ENCODE results near the gene FBLN1.
A peak's percentile ranks its signal among the peaks of the same experiment; 100 is the strongest.

Gene FBLN1

GRCh38 chr22:45629469-45630089, 126.9 kb downstream of the FBLN1 start:
- no CpG with 5 or more reads among the region's 15 CpGs for WGBS (ENCODE audit: extremely low coverage, insufficient coverage, insufficient read length)
- H2BK12ac ChIP-seq (ENCODE audit: low read length) = no peak overlapping the region
- no peak overlapping the region for H3K4me2 ChIP-seq (ENCODE audit: low read length)
- H2BK120ac ChIP-seq (ENCODE audit: insufficient read depth, low read length, poor library complexity) = no peak overlapping the region
- no peak overlapping the region for H3K14ac ChIP-seq (ENCODE audit: low read length)
- H3K79me1 ChIP-seq (ENCODE audit: low read length) = peaks cover 5% of the 10 kb centered on the region
- no peak overlapping the region for H3K23ac ChIP-seq (ENCODE audit: low read length)
- H3K27me3 ChIP-seq (ENCODE audit: insufficient read depth, low read length) = no peaks in the 10 kb centered on the region
- H4K91ac ChIP-seq (ENCODE audit: low read depth, low read length) = no peak overlapping the region
- peaks cover 7 to 15% of the 10 kb centered on the region in 2 experiments for H3K4me1 ChIP-seq (ENCODE audit: control insufficient read depth in 1 of 2, insufficient read depth in 2 of 2, low read length in 2 of 2)
- H3K18ac ChIP-seq (ENCODE audit: low read length) = no peak overlapping the region
- no peak overlapping the region for H3K9ac ChIP-seq (ENCODE audit: low read length)
- no peak overlapping the region for H3K4me3 ChIP-seq (ENCODE audit: low read depth, low read length)
- no peaks in the 10 kb centered on the region for H3K36me3 ChIP-seq (ENCODE audit: control insufficient read depth in 1 of 2, insufficient read depth in 2 of 2, low read length in 2 of 2)
- no peak overlapping the region for H2AFZ ChIP-seq (ENCODE audit: insufficient read depth, low read length, poor library complexity)
- H3K27ac ChIP-seq (ENCODE audit: low read depth, low read length) = no peak overlapping the region
- no peak overlapping the region for H2BK5ac ChIP-seq (ENCODE audit: low read depth, low read length, poor library complexity)
- no peak overlapping the region for H3K4ac ChIP-seq (ENCODE audit: low read depth, low read length)
- no peaks in the 10 kb centered on the region for H3K79me2 ChIP-seq (ENCODE audit: control insufficient read depth, insufficient read depth, low read length, poor library complexity)
- H4K12ac ChIP-seq (ENCODE audit: low read depth, low read length) = no peak overlapping the region
- DNase-seq = no peak
- H3K9me3 ChIP-seq (ENCODE audit: insufficient read depth, low read depth, low read length) = no peaks in the 10 kb centered on the region
- H2AK5ac ChIP-seq (ENCODE audit: low read length) = no peak overlapping the region
- no peak overlapping the region for H4K8ac ChIP-seq (ENCODE audit: low read depth, low read length)

GRCh38 chr22:45630436-45630835, 127.8 kb downstream of the FBLN1 start:
- no peak overlapping the region for H2BK12ac ChIP-seq (ENCODE audit: low read length)
- H3K79me2 ChIP-seq (ENCODE audit: control insufficient read depth, insufficient read depth, low read length, poor library complexity) = no peaks in the 10 kb centered on the region
- H2BK5ac ChIP-seq (ENCODE audit: low read depth, low read length, poor library complexity) = no peak overlapping the region
- H3K9me3 ChIP-seq (ENCODE audit: insufficient read depth, low read depth, low read length) = no peaks in the 10 kb centered on the region
- H2AFZ ChIP-seq (ENCODE audit: insufficient read depth, low read length, poor library complexity) = no peak overlapping the region
- no peaks in the 10 kb centered on the region for H3K27me3 ChIP-seq (ENCODE audit: insufficient read depth, low read length)
- no peak overlapping the region for H3K27ac ChIP-seq (ENCODE audit: low read depth, low read length)
- no peak overlapping the region for H3K4me2 ChIP-seq (ENCODE audit: low read length)
- H4K12ac ChIP-seq (ENCODE audit: low read depth, low read length) = no peak overlapping the region
- H4K8ac ChIP-seq (ENCODE audit: low read depth, low read length) = no peak overlapping the region
- DNase-seq = no peak
- no peak overlapping the region for H4K91ac ChIP-seq (ENCODE audit: low read depth, low read length)
- H3K4ac ChIP-seq (ENCODE audit: low read depth, low read length) = no peak overlapping the region
- peaks cover 7 to 15% of the 10 kb centered on the region in 2 experiments for H3K4me1 ChIP-seq (ENCODE audit: control insufficient read depth in 1 of 2, insufficient read depth in 2 of 2, low read length in 2 of 2)
- WGBS (ENCODE audit: extremely low coverage, insufficient coverage, insufficient read length) = no CpG with 5 or more reads among the region's 15 CpGs
- no peak overlapping the region for H2BK120ac ChIP-seq (ENCODE audit: insufficient read depth, low read length, poor library complexity)
- H3K4me3 ChIP-seq (ENCODE audit: low read depth, low read length) = no peak overlapping the region
- H3K79me1 ChIP-seq (ENCODE audit: low read length) = peaks cover 5% of the 10 kb centered on the region
- no peaks in the 10 kb centered on the region for H3K36me3 ChIP-seq (ENCODE audit: control insufficient read depth in 1 of 2, insufficient read depth in 2 of 2, low read length in 2 of 2)
- no peak overlapping the region for H2AK5ac ChIP-seq (ENCODE audit: low read length)
- no peak overlapping the region for H3K18ac ChIP-seq (ENCODE audit: low read length)
- no peak overlapping the region for H3K14ac ChIP-seq (ENCODE audit: low read length)
- no peak overlapping the region for H3K23ac ChIP-seq (ENCODE audit: low read length)
- no peak overlapping the region for H3K9ac ChIP-seq (ENCODE audit: low read length)

GRCh38 chr22:45631140-45631840, 128.6 kb downstream of the FBLN1 start:
- H3K9me3 ChIP-seq (ENCODE audit: insufficient read depth, low read depth, low read length) = no peaks in the 10 kb centered on the region
- H4K12ac ChIP-seq (ENCODE audit: low read depth, low read length) = no peak overlapping the region
- H3K27me3 ChIP-seq (ENCODE audit: insufficient read depth, low read length) = no peaks in the 10 kb centered on the region
- no peaks in the 10 kb centered on the region for H3K79me2 ChIP-seq (ENCODE audit: control insufficient read depth, insufficient read depth, low read length, poor library complexity)
- no peak overlapping the region for H3K23ac ChIP-seq (ENCODE audit: low read length)
- H3K9ac ChIP-seq (ENCODE audit: low read length) = no peak overlapping the region
- peaks cover 7 to 14% of the 10 kb centered on the region in 2 experiments for H3K4me1 ChIP-seq (ENCODE audit: control insufficient read depth in 1 of 2, insufficient read depth in 2 of 2, low read length in 2 of 2)
- no peak overlapping the region for H3K18ac ChIP-seq (ENCODE audit: low read length)
- no peaks in the 10 kb centered on the region for H3K36me3 ChIP-seq (ENCODE audit: control insufficient read depth in 1 of 2, insufficient read depth in 2 of 2, low read length in 2 of 2)
- H3K14ac ChIP-seq (ENCODE audit: low read length) = no peak overlapping the region
- H3K79me1 ChIP-seq (ENCODE audit: low read length) = peaks cover 5% of the 10 kb centered on the region
- H3K4me2 ChIP-seq (ENCODE audit: low read length) = no peak overlapping the region
- no peak overlapping the region for H4K8ac ChIP-seq (ENCODE audit: low read depth, low read length)
- H2BK5ac ChIP-seq (ENCODE audit: low read depth, low read length, poor library complexity) = no peak overlapping the region
- no CpG with 5 or more reads among the region's 12 CpGs for WGBS (ENCODE audit: extremely low coverage, insufficient coverage, insufficient read length)
- no peak overlapping the region for H2AK5ac ChIP-seq (ENCODE audit: low read length)
- H4K91ac ChIP-seq (ENCODE audit: low read depth, low read length) = no peak overlapping the region
- no peak for DNase-seq
- H2BK12ac ChIP-seq (ENCODE audit: low read length) = no peak overlapping the region
- H3K27ac ChIP-seq (ENCODE audit: low read depth, low read length) = no peak overlapping the region
- no peak overlapping the region for H2AFZ ChIP-seq (ENCODE audit: insufficient read depth, low read length, poor library complexity)
- H3K4ac ChIP-seq (ENCODE audit: low read depth, low read length) = no peak overlapping the region
- no peak overlapping the region for H2BK120ac ChIP-seq (ENCODE audit: insufficient read depth, low read length, poor library complexity)
- H3K4me3 ChIP-seq (ENCODE audit: low read depth, low read length) = no peak overlapping the region

- H2AFZ ChIP-seq (ENCODE audit: insufficient read depth, low read length, poor library complexity) = no peak overlapping the region
- no peak overlapping the region for H2BK5ac ChIP-seq (ENCODE audit: low read depth, low read length, poor library complexity)
- H3K4me2 ChIP-seq (ENCODE audit: low read length) = no peak overlapping the region
- H3K27ac ChIP-seq (ENCODE audit: low read depth, low read length) = no peak overlapping the region
- no peaks in the 10 kb centered on the region for H3K36me3 ChIP-seq (ENCODE audit: control insufficient read depth in 1 of 2, insufficient read depth in 2 of 2, low read length in 2 of 2)
- H4K8ac ChIP-seq (ENCODE audit: low read depth, low read length) = no peak overlapping the region
- H2BK12ac ChIP-seq (ENCODE audit: low read length) = peak overlapping the region; percentile 44
- no peak overlapping the region for H3K14ac ChIP-seq (ENCODE audit: low read length)
- WGBS (ENCODE audit: extremely low coverage, insufficient coverage, insufficient read length) = no CpG with 5 or more reads among the region's 7 CpGs
- no peak overlapping the region for H3K23ac ChIP-seq (ENCODE audit: low read length)
- H4K91ac ChIP-seq (ENCODE audit: low read depth, low read length) = no peak overlapping the region
- H2BK120ac ChIP-seq (ENCODE audit: insufficient read depth, low read length, poor library complexity) = no peak overlapping the region
- H3K27me3 ChIP-seq (ENCODE audit: insufficient read depth, low read length) = no peaks in the 10 kb centered on the region
- no peak overlapping the region for H4K12ac ChIP-seq (ENCODE audit: low read depth, low read length)
- H3K9ac ChIP-seq (ENCODE audit: low read length) = no peak overlapping the region
- peaks cover 7 to 12% of the 10 kb centered on the region in 2 experiments for H3K4me1 ChIP-seq (ENCODE audit: control insufficient read depth in 1 of 2, insufficient read depth in 2 of 2, low read length in 2 of 2)
- no peak for DNase-seq
- no peaks in the 10 kb centered on the region for H3K79me2 ChIP-seq (ENCODE audit: control insufficient read depth, insufficient read depth, low read length, poor library complexity)
- H3K18ac ChIP-seq (ENCODE audit: low read length) = no peak overlapping the region
- no peak overlapping the region for H2AK5ac ChIP-seq (ENCODE audit: low read length)
- no peaks in the 10 kb centered on the region for H3K9me3 ChIP-seq (ENCODE audit: insufficient read depth, low read depth, low read length)
- H3K79me1 ChIP-seq (ENCODE audit: low read length) = peaks cover 5% of the 10 kb centered on the region
- H3K4me3 ChIP-seq (ENCODE audit: low read depth, low read length) = no peak overlapping the region
- H3K4ac ChIP-seq (ENCODE audit: low read depth, low read length) = no peak overlapping the region
Measured at GRCh38 chr22:45631841-45632238, 129.2 kb downstream of the FBLN1 start.

All from trophoblast cell (in vitro differentiated cells and primary cell).